Pancreas (tissue), 10 donors: Measurements from ENCODE around the gene PABPN1L. TPM values are rescaled to one million over a fixed set of nuclear protein-coding genes. Genes with fewer than 3 reads are reported as not detected.
A peak's percentile ranks its signal among the peaks of the same experiment; 100 is the strongest.

Source experiments
- ATAC-seq, 4 donors: fragments of 200-7000 bp; cut with Tn5 transposase; one replicate each; pipeline versions ENCODE4 v1.8.0 to v1.9.1; 2020; ENCODE audit warnings: mild to moderate bottlenecking in 4 of 4, moderate library complexity in 4 of 4
- DNase-seq, 6 donors: peaks; one replicate each; pipeline ENCODE4 v3.0.0-alpha.2; 2020
- FAIRE-seq: peaks from 2 replicates; lab custom pipeline; 2012; peaks lifted over from hg19 to GRCh38; lab: Jason Lieb, UNC
- H3K27ac ChIP-seq, 4 donors: fragments of 200-600 bp; sonication (generic); 1 replicate in 3 of 4; 2 replicates in 1 of 4; pipeline versions ENCODE4 v1.5.0 to v1.8.0; 2020
- H3K27me3 ChIP-seq, 4 donors: fragments of 200-600 bp; one replicate each; pipeline ENCODE4 v1.8.0; 2021
- H3K36me3 ChIP-seq, 3 donors: fragments of 200-600 bp; sonication (generic) in 1 of 3; one replicate each; pipeline versions ENCODE4 v1.5.0 to v1.8.0; 2020 to 2021
- H3K4me1 ChIP-seq, 3 donors: fragments of 200-600 bp; one replicate each; pipeline ENCODE4 v1.8.0; 2021
- H3K4me3 ChIP-seq, 4 donors: fragments of 200-600 bp; sonication (generic) in 2 of 4; one replicate each; pipeline versions ENCODE4 v1.5.0 to v1.8.0; 2020 to 2021
- H3K9me3 ChIP-seq, 4 donors: fragments of 200-600 bp; one replicate each; pipeline ENCODE4 v1.8.0; 2021
- CTCF ChIP-seq, 4 donors: fragments of 200-600 bp; sonication (generic) in 3 of 4; IDR thresholded peaks; one replicate each; pipeline versions ENCODE4 v1.5.0 to v1.8.0; 2021; ENCODE audit warnings: antibody characterized with exemption in 4 of 4
- WGBS, 2 donors: extraction: QIAGEN DNeasy Blood & Tissue Kit; methylation state at CpG; one replicate each; pipeline ENCODE4 v1.1.7; 2013; 5-methylcytosine and 5-hydroxymethylcytosine counted together
- intact Hi-C, 3 donors: fragments of 100-400 bp; cut with DNase I; formaldehyde crosslinking; loops; one replicate each; pipeline versions ENCODE4 v1.11.1 to v1.14.2; 2022
- polyA plus RNA-seq, 2 donors: library from polyadenylated mRNA; stranded (reverse); fragments of 200-250 nt; gene quantifications; one replicate each; pipeline ENCODE4 v1.2.3, GENCODE V29; 2013
- total RNA-seq, 6 donors: library from RNA; stranded (reverse); fragmentation: NEBNext Ultra II Directional in 4 of 6; extraction: Animal tissue kit (Norgen Biotek cat#: 25700) in 4 of 6; gene quantifications; one replicate each; pipeline versions ENCODE4 v1.2.1 to v1.2.4, GENCODE V29; 2021 to 2023
- donor health status: healthy with polysubstance abuse.
- donor health status: DM: no; HTN: no; CAD: no; lungs with moderate emphysema.
- donor health status: DM: no; HTN: no; CAD: no.
- donor health status: control.
- donor health status: control.
- donor health status: Bipolar disorder and iron deficiency.
- donor health status: DM: yes; HTN: yes; CAD: no.
- donor health status: DM: no; HTN: no; CAD: no.
- donor health status: DM: no; HTN: no; CAD: no.
- donor health status: DM: yes; HTN: yes; CAD: no.

PABPN1L gene
- total and polyA plus RNA-seq, 8 donors, result 0.23 to 0.65 (median 0.35) TPM; not detected in 3

GRCh38 chr16:88850531-88851199, 15.8 kb downstream of the PABPN1L start:
- H3K36me3 ChIP-seq, result no peaks in the 10 kb centered on the region
- H3K9me3 ChIP-seq, result no peaks in the 10 kb centered on the region
- no peak overlapping the region for H3K4me3 ChIP-seq
- ATAC-seq (no peak), FAIRE-seq (no peak), DNase-seq (no peak)
- no peak overlapping the region for H3K27ac ChIP-seq
- peaks cover 0 to under 1% (median 0%) of the 10 kb centered on the region in 3 donors for H3K4me1 ChIP-seq
- no peaks in the 10 kb centered on the region for H3K27me3 ChIP-seq
- WGBS, 2 donors, result 93 to 95% methylated on average over 33 of the region's 33 CpGs
- intact Hi-C loops, result no loop called here
- TF ChIP-seq CTCF (IDR thresholded peaks at IDR 0.05), result no peak

- intact Hi-C loops, result no loop called here
- Histone ChIP-seq H3K4me1 (no peaks in the 10 kb centered on the region), H3K27me3 (no peaks in the 10 kb centered on the region), H3K4me3 (no peak overlapping the region), H3K9me3 (no peaks in the 10 kb centered on the region), H3K36me3 (no peaks in the 10 kb centered on the region), H3K27ac (no peak overlapping the region)
- ATAC-seq (no peak), DNase-seq (peak in 1 of 6 donors; percentile 63), FAIRE-seq (no peak)
- WGBS, 2 donors, result 90 to 92% methylated on average over 21 of the region's 21 CpGs
- TF ChIP-seq CTCF (IDR thresholded peaks at IDR 0.05), result no peak
Observed at GRCh38 chr16:88848557-88848956, 17.9 kb downstream of the PABPN1L start.

GRCh38 chr16:88847654-88848053, 18.8 kb downstream of the PABPN1L start:
- no peak overlapping the region for H3K4me3 ChIP-seq
- H3K36me3 ChIP-seq, result no peaks in the 10 kb centered on the region
- FAIRE-seq, result no peak
- H3K9me3 ChIP-seq, result no peaks in the 10 kb centered on the region
- no peaks in the 10 kb centered on the region for H3K27me3 ChIP-seq
- no peak for ATAC-seq
- H3K4me1 ChIP-seq, result no peaks in the 10 kb centered on the region
- intact Hi-C loops, result no loop called here
- DNase-seq, result no peak
- TF ChIP-seq CTCF (IDR thresholded peaks at IDR 0.05), result no peak
- no peak overlapping the region for H3K27ac ChIP-seq
- 92 to 94% methylated on average over 18 of the region's 18 CpGs for WGBS, 2 donors

GRCh38 chr16:88846088-88846487, 20.4 kb downstream of the PABPN1L start:
- ATAC-seq, result no peak
- WGBS, 2 donors, result 96 to 97% methylated on average over 9 of the region's 9 CpGs
- H3K4me1 ChIP-seq, result no peaks in the 10 kb centered on the region
- no peak for TF ChIP-seq CTCF (IDR thresholded peaks at IDR 0.05)
- H3K27ac ChIP-seq, result no peak overlapping the region
- H3K4me3 ChIP-seq, result no peak overlapping the region
- intact Hi-C loops, result no loop called here
- peak in 1 of 6 donors; percentile 38 for DNase-seq
- FAIRE-seq, result no peak
- no peaks in the 10 kb centered on the region for H3K36me3 ChIP-seq
- no peaks in the 10 kb centered on the region for H3K27me3 ChIP-seq
- no peaks in the 10 kb centered on the region for H3K9me3 ChIP-seq

GRCh38 chr16:88844419-88845036, 21.9 kb downstream of the PABPN1L start:
- no peaks in the 10 kb centered on the region for H3K36me3 ChIP-seq
- no peak overlapping the region for H3K4me3 ChIP-seq
- intact Hi-C loops, result no loop called here
- WGBS, 2 donors, result 78 to 80% methylated on average over 11 of the region's 11 CpGs
- DNase-seq, result no peak
- no peak overlapping the region for H3K27ac ChIP-seq
- no peak for TF ChIP-seq CTCF (IDR thresholded peaks at IDR 0.05)
- no peak for FAIRE-seq
- no peaks in the 10 kb centered on the region for H3K27me3 ChIP-seq
- no peaks in the 10 kb centered on the region for H3K9me3 ChIP-seq
- H3K4me1 ChIP-seq, result no peaks in the 10 kb centered on the region
- ATAC-seq, result no peak
